A204.1 (cell line): ENCODE data around the gene MATN1.

Source experiments
- FAIRE-seq: peaks from 2 replicates; lab custom pipeline; 2012; peaks lifted over from hg19 to GRCh38; lab: Jason Lieb, UNC

Gene MATN1

GRCh38 chr1:30679201-30679975 lies 44.0 kb downstream of the MATN1 start:
- FAIRE-seq: no peak

GRCh38 chr1:30678209-30678608 lies 45.2 kb downstream of the MATN1 start:
- FAIRE-seq: no peak

GRCh38 chr1:30677471-30677870 lies 45.9 kb downstream of the MATN1 start:
- no peak for FAIRE-seq

GRCh38 chr1:30675761-30676160 lies 47.6 kb downstream of the MATN1 start:
- FAIRE-seq: no peak

- FAIRE-seq: no peak
Observed at GRCh38 chr1:30675289-30675688, 48.1 kb downstream of the MATN1 start.

GRCh38 chr1:30673395-30673794 lies 50.0 kb downstream of the MATN1 start:
- FAIRE-seq: no peak

- FAIRE-seq: no peak
Observed at GRCh38 chr1:30672661-30673060, 50.7 kb downstream of the MATN1 start.

- FAIRE-seq: no peak
Observed at GRCh38 chr1:30670240-30671060, 52.9 kb downstream of the MATN1 start.

- no peak for FAIRE-seq
Observed at GRCh38 chr1:30668546-30669327, 54.6 kb downstream of the MATN1 start.

GRCh38 chr1:30668024-30668423 lies 55.4 kb downstream of the MATN1 start:
- FAIRE-seq: no peak

GRCh38 chr1:30666756-30667273 lies 56.6 kb downstream of the MATN1 start:
- FAIRE-seq: no peak

- FAIRE-seq: no peak
Observed at GRCh38 chr1:30665216-30666010, 58.0 kb downstream of the MATN1 start.

GRCh38 chr1:30664103-30664755 lies 59.2 kb downstream of the MATN1 start:
- FAIRE-seq: no peak

- no peak for FAIRE-seq
Observed at GRCh38 chr1:30663596-30664091, 59.7 kb downstream of the MATN1 start.

- no peak for FAIRE-seq
Observed at GRCh38 chr1:30662291-30662840, 61.0 kb downstream of the MATN1 start.

GRCh38 chr1:30661311-30661710 lies 62.1 kb downstream of the MATN1 start:
- FAIRE-seq: no peak
